CD4-positive, alpha-beta T cell treated with Interleukin-2 at 100 ng/mL for 4 hours (primary cell): Measurements from ENCODE around the gene WT1.

ENCODE experiments used
- DNase-seq: peaks from one replicate; pipeline ENCODE4 v3.0.0-alpha.2; 2020; ENCODE audit warnings: low spot score

Gene WT1

GRCh38 chr11:32438346-32438865 lies 3.1 kb upstream of the WT1 start:
- no peak for DNase-seq

- no peak for DNase-seq
Observed at GRCh38 chr11:32437495-32438345, 2.4 kb upstream of the WT1 start.

GRCh38 chr11:32436751-32437494 lies 1.6 kb upstream of the WT1 start:
- DNase-seq = no peak

- no peak for DNase-seq
Observed at GRCh38 chr11:32435942-32436750, 807 bp upstream of the WT1 start.

GRCh38 chr11:32435152-32435480 lies 223 bp downstream of the WT1 start:
- no peak for DNase-seq

- DNase-seq = no peak
Observed at GRCh38 chr11:32434356-32435151, 785 bp downstream of the WT1 start.

GRCh38 chr11:32433914-32434355 lies 1.4 kb downstream of the WT1 start:
- DNase-seq = no peak

- DNase-seq = no peak
Observed at GRCh38 chr11:32433101-32433913, 2.0 kb downstream of the WT1 start.

- DNase-seq = no peak
Observed at GRCh38 chr11:32432565-32432964, 2.8 kb downstream of the WT1 start.

- no peak for DNase-seq
Observed at GRCh38 chr11:32430568-32431381, 4.6 kb downstream of the WT1 start.

GRCh38 chr11:32429477-32429876 lies 5.9 kb downstream of the WT1 start:
- no peak for DNase-seq

- no peak for DNase-seq
Observed at GRCh38 chr11:32428665-32429303, 6.6 kb downstream of the WT1 start.

GRCh38 chr11:32427935-32428664 lies 7.2 kb downstream of the WT1 start:
- no peak for DNase-seq

GRCh38 chr11:32427616-32427934 lies 7.8 kb downstream of the WT1 start:
- DNase-seq = no peak

- DNase-seq = no peak
Observed at GRCh38 chr11:32426819-32427615, 8.3 kb downstream of the WT1 start.

- DNase-seq = no peak
Observed at GRCh38 chr11:32426192-32426591, 9.1 kb downstream of the WT1 start.

GRCh38 chr11:32425761-32426160 lies 9.6 kb downstream of the WT1 start:
- DNase-seq = no peak

- DNase-seq = no peak
Observed at GRCh38 chr11:32422545-32422944, 12.8 kb downstream of the WT1 start.
